Measurements from ENCODE around the gene RXRA. TPM values are rescaled to one million over a fixed set of nuclear protein-coding genes. Genes with fewer than 3 reads are reported as not detected.
"Not testable (repeated sequence)": the region's sequence is repeated elsewhere in the genome, so short reads cannot be mapped to it uniquely, and the experiment has no call there.

RXRA gene
- total RNA-seq, 1 donor from 2014 or later, result 129 TPM

DNA sequence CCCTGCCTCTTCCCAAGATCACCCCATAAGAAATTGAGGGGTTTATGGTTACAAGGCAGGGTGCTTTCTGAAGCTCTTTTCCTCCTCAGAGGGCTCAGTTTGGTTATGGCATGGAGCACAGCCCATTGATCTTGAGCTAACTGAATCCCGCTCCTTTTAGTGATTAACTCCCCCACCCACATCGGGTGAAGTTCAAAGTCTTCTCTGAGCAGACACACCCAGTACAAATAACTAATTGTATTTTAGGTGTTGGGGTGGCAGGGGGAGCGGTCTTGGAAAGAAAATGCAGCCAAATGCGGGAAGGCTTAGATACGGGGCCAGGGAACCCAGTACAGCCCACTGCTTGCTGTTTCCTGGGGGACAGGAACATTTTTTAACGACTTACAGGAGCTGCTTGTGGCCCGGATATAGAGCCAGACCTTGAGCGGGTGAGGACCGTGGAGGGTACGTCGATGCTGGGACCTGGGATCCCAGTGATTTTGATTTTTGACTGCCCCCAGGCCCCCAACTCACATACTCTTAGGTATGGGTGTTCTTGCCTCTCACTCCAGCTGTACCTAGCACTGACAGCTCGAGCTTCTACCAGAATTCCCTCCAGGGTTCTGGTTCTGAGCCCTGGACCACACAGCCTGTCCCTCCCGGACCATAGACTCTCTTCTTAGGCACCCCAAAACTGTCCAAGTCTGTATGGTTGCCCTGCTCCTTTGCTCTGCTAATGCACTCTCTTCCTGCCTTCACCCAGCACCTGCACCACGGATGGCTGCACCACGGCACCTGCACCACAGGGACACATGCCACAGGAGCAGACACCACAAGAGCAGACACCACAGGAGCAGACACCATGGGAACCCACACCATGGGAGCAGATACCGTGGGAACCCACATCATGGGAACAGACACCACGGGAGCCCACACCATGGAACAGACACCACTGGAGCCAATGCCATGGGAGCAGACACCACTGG lies 18.3 kb upstream of the RXRA start:
- no peak for DNase-seq (ENCODE audit: low spot score)

DNA sequence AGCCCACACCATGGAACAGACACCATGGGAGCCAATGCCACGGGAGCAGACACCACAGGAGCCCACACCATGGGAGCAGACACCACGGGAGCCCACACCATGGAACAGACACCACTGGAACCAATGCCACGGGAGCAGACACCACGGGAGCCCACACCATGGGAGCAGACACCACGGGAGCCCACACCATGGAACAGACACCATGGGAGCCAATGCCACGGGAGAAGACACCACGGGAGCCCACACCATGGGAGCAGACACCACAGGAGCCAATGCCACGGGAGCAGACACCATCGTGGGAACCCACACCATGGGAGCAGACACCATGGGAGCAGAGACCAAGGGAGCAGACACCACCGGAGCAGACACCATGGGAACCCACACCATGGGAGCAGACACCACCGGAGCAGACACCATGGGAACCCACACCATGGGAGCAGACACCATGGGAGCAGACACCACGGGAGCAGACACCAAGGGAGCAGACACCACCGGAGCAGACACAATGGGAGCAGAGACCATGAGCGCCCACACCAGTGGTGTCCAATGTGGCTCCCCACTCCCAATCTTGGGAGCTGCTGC lies 17.5 kb upstream of the RXRA start:
- DNase-seq (ENCODE audit: low spot score), result not testable (repeated sequence)

DNA sequence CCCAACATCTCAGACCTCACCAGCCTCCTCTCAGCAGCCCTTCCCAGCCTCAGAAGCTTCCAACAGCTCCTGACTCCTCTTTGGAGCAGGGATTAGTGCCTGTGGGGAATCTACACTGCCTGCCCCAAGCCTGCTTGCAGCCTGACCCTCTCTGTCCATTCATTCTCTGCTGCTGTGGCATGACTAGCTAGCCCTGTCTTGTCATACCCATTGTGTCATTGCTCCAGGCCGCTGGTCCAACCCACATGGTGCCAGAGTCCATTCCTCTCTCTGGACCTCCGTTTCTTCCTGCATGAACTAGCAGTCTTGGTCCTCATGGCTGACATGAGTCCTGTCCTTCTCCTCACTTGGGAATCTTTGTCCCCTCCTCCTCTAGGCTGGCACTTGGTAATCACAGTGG lies 12.8 kb upstream of the RXRA start:
- no peak for DNase-seq (ENCODE audit: low spot score)

DNA sequence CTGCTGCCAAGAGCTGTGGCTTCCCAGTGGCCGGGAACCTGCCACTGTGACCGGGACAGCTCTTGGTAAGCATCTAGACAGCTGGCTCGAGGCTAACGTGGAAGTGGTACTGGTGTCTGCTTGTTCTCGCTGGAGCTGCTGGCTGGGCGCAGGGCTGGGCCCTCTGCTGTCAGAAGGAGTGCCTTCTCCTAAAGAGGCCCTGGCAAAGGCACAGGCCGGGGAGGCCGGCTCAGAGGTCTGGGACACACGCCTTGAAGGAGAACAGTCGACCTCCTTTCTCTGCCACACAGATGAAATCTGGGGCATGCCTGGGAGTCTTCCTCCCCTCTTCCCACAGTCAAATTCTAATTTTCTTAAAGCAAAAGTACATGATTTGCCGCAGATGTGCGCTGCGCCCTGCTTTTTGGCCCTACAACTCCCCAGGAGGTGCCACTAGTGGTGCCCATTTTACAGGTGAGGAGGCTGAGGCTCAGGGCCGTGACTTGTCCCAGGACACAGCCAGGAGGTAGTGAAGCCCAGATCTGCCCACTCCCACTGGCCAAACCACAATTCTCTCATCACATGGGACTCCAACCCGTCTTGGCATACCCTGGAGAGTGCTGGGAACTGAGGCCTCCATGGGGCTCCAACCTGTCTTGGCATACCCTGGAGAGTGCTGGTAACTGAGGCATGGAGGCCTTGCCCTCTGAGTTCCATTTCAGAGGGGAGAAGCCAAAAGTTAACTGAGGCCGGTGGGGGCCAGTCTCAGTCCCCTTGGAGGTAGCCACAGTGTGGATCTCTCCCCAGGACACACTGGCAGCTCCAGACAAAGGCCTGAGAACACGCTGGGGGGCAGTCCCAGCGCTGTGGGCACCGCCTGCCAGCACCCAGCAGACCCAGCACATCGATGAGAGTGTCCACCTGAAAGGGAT lies 12.0 kb upstream of the RXRA start:
- no peak for DNase-seq (ENCODE audit: low spot score)

DNA sequence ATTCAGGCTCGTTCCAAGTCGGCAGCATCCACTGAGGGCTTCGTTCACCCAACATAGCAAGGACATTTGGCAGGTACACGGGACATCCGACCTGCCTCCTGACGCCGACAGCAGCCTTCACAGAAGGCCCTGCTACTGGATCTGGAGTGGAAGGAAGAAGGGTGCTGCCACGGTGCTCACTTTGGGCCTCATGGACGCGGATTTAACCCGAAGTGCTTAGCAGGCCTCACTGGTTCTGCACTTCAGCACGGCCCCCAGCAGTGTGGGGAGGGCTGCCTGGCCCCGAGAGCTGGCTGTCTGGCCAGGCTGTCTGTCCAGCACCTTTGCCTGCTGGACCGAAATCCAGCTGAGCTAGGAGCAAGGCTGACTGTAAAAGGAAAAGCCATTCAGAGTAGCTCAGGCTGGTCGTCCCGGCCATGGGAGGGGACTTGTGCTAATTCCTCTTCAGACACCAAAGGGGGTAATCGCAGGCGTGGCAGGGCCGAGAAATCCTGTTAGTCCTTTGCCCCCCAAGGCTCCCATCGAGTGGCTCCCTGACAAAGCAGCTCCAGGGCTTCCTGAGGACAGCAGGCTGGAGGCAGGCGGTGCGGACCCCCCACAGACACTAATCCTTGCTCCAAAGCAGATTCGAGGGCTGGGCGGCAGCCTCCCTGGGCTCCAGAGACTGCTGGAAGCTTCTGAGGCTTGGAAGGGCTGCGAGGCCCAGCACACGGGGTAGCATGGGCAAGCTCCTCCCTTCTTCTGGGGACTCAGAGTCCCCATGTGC lies 11.1 kb upstream of the RXRA start:
- DNase-seq (ENCODE audit: low spot score), result no peak

DNA sequence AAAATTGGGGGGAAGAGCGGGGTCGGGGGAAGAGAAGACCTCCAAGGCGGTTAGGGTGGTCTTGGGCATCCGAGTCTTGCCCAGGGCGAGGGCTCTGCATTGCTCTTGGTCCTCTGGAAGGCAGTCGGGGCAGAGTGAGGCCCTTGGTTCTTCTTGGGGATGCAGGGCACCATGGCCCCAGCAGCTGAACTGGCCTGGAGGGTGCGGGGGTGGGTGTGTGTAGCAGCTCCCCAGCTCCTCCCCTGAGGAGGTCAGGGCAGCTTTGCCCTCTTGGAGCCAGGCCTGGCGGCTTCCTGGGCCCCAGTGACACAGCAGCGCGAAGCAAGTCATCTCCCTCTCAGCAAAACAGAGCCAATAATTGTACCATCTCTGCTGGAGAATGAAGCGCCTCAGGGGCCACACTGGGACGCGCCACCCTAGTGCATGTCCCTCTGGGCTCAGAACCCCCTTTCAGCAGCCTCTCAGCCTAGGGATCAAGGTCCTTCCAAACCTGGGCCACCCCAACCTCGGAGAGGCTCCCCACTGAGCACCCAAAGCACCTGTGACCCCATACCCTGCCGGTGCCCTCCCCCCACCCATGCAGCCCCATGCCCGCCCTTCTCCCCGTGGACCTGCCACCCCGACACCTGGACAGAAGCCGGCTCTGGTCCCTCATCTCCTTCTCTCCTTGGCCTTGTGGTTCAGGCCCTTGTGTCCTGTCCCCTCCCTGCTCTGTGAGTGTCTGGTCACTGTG lies 10.4 kb upstream of the RXRA start:
- DNase-seq (ENCODE audit: low spot score), result no peak

DNA sequence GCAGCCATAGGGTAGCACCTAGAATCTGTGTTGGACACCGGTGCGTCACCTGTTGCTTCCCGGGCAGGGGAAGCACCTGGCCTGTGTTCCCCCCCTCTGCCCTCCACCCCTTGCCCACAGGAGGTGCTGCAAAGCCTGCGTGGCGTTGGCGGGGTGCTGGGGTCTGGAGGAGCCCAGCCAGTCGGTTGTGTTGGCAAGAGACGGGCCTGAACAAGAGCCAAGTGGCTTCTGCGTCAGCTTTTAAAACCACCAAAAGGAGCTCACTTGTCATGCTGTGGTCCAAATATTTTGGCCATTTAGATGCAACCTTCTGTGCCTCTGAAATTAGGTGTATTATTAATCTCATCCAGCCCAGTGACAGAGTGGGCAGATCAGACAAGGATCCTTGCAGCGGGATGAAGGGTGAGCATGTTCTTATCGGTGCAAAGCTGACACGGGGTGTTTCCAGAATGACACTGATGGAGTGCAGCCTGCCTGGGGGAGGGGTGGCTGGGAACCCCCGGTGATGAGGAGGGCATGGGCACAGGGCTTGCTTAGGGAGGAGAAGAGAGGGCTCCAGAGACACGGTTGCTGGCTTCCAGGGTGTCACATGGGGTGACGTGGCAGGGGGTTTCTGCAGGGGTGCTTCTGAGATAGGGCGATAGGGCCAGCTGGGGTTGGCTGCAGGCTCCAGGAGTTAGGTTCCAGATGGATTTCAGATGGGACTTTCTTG lies 9.7 kb upstream of the RXRA start:
- no peak for DNase-seq (ENCODE audit: low spot score)

DNA sequence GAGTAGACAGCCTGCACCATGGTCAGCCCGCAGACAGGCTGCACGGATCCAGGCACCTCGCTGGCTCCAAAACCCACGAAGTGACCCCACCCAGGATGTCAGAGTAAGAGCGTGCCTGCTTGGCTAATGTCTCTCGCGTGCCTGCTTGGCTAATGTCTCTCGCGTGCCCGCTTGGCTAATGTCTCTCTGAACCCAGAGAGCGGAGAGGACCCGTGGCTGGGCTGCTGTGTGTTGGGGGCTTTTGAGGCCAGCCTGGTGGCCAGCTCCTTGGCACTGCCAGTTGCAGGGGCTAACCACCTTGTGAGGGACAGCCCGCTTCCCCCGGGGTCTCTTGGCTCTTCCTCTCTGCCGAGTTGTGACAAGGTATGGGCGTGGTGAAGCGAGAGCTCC lies 8.9 kb upstream of the RXRA start:
- no peak for DNase-seq (ENCODE audit: low spot score)

DNA sequence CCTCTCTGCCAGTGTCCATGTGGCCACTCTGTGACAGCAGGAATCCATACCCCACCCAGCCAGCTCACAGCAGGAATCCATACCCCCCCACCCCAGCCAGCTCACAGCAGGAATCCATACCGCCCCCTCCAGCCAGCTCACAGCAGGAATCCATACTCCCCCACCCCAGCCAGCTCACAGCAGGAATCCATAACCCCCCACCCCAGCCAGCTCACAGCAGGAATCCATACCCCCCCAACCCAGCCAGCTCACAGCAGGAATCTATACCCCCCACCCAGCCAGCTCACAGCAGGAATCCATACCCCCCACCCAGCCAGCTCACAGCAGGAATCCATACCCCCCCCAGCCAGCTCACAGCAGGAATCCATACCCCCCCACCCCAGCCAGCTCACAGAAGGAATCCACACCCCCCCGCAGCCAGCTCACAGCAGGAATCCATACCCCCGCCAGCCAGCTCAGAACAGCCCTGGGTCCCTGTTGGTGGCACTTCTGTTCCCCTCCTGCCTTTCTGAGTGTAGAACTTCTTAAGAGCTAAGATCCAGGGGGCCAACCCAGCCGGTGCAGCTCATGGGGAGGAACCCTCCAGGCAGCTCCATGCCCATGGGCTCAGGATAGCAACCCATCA lies 8.4 kb upstream of the RXRA start:
- DNase-seq (ENCODE audit: low spot score), result no peak

DNA sequence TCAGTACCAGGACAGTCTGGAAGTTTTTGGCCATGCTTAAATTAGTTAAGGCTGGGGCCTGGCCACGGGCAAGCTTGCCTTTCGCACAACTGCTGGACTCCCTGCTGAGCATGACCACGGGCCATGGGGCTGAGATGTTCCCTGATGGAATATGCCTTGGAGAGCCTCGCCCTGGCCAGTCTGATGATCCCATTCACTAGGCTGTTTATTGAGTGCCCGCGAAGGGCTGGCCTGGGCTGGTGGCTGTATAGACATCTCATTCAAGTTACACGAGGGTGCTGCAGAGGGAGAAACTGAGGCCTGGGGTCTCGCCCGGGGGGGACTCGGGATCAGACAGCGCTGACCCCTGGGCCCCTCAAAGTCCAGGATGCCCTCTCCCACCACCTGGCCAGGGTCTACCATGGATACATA lies 7.8 kb upstream of the RXRA start:
- DNase-seq (ENCODE audit: low spot score), result no peak

DNA sequence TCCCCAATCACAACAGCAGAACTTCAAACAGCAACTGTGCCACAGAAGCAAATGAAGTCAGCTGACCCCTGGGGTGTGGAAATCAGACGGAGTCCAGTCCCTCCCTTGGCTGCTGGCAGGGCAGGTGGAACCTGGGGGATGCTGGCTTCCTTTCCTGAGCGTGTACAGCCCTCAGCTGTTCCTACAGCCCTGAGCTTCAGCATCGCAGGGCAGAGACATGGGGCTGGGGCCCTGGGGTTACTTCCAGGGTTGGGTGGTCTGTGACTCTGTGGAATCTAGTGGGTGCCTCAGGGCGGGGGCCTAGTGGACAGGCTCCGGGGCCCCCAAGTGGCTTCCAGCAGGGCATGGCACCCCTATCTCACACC lies 7.3 kb upstream of the RXRA start:
- DNase-seq (ENCODE audit: low spot score), result no peak

DNA sequence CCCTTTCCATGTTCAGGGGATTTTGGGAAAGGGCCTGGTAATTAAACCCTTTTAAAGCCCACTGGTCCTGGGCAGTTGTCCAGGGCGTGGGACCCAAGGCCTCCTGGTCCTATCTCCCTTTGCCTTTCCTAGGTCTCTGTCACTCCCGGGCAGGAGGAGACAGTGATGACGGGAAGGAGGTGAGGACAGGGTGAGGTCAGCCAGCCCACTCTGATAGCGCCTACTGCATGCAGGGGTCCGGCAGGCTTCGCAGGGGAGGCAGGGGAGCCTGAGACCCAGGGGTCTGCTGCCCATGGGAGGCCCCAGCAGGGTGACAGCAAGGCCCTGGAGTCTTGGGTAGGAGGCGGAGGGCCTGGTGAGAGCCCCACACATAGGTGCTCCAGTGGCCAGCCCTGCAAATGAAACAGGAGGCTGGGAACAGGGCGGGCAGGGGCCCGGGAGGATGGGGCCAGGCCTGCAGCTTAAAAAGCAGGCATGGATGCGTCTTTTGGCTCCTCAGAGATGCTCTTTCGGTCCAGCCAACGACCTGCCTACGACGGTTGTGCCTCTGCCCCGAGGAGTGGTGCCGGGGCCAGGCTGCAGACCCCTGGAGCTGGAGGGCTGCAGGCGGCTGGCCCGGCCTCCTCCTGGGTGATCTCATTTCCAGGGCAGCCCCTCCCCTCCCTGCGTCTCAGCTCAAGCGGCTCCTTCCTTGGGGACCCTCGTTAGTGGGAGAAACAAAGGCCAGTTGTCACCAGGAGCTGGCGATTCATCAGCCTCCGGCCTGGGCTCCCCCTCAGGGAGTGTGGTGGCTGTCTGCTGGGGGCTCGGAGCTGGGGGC lies 6.7 kb upstream of the RXRA start:
- DNase-seq (ENCODE audit: low spot score), result no peak

DNA sequence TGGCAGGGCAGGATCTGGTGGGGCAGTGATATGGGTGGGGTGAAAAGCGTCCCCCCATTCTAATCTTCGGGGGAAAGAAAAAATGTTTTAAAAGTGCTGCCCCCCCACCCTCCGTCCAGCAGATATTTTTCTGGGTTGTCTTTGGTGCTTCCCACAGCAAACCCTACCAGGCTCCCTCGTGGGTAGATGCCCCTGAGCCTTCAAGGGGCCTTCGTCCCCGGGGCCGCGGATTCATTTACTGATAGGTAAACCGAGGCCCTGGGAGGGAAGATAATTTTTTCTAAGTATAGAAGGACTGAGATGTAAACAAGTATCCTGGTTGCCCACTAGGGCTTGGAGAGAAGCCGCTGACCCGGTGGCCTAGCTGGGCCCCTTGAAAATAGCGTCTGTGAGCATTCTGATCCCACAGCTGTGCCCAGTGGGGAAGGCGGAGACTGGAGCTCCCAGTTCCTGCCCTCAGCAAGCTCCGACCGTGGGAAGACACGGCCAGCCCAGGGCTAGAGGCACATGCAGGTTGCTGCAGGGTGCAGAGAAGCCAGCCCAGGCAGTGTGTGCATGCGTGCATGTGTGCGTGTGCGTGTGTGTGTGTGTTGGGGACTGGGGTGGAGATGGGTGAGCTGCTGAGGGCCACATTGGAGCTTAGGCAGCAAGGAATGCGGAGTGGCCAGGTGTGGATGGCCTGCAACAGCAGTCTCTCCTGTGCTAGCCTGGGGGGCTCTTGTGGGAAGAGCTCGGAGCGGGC lies 6.0 kb upstream of the RXRA start:
- no peak for DNase-seq (ENCODE audit: low spot score)

DNA sequence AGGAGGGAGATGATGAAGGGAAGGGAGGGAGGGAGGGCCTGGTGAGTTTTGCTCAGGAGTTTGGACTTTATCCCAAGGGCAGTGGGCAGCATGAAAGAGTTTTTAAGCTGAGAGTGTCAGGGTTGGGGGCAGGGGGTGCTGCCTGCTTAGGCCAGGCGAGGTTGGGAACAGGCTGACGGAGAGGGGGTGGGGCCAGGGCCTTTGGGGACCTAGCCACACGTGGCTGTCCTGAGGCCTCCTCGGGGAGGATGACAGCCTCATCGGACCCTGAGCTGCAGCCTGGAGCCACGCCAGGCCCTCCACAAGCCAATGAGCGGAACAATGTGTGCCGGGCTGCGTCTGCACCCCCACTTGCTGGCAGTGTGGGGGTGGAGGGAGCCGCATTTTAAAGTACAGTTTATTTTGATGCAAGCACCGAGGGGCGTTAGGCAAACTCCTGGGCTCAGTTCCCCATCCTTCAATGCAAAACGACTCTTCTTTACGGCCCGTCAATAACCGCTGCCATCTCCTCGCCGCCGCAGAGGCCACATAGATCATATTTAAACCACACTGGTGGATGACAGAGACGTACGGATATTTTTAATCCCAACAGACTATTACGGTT lies 5.3 kb upstream of the RXRA start:
- no peak for DNase-seq (ENCODE audit: low spot score)

DNA sequence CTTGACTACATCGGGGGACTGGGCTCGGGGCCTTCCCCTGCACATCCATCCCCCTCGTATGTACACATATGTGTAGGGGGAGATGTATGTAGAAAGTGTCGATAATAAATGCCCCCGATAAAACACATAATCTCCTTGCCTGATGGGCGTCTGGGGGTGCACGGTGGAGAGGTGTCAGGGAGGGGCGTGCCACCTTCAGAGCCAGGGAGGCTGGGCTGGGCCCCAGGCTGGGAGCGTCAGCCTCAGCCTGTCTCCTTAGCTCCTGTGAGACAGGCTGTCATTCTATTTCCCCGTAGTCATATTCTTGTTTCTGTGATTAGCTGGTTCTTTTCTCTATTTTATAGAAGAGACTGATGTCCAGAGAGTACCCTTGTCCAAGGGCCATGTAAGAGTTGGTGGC lies 4.7 kb upstream of the RXRA start:
- DNase-seq (ENCODE audit: low spot score), result no peak

DNA sequence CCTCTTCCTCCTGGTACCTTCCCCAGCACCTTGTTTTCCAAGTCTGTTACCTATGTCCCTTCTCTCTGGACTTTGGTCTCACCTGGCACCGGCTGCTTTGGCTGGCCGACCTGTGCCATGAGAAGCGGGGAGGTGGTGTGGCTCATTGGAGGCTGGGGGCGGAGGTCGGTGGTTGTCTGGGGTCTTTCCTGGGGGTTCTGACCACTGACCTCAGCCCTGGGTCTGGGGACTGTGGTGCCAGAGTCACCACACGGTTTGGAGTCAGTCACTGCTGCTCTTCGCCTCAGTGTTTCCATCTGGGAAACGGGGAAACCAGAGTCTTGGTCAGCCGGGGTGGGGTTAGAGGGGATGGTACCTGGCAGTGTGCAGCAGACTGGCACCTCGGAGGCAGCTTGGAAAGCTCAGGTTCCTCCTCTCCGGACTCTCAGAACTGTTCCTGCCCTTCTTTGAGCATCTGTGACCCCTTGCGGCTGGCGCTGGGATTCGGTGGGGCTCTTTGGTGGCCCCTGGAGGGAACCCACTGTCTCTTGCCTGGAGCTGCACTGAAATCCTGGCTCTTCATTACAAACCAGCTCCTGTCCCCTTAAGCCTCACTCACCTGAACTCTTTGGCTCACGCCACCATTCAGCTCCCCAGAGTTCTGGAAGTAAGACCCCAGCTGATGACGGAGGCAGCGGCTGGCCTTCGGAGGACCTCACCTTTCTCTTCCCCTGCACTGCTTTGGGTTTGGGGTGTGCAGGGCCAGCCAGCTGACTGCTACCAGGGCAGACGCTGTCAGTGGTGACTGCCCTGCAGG lies 4.1 kb upstream of the RXRA start:
- no peak for DNase-seq (ENCODE audit: low spot score)
